ENCODE data around the gene DGCR2.
"Not testable (repeated sequence)": the region's sequence is repeated elsewhere in the genome, so short reads cannot be mapped to it uniquely, and the experiment has no call there.

DGCR2 gene

DNA sequence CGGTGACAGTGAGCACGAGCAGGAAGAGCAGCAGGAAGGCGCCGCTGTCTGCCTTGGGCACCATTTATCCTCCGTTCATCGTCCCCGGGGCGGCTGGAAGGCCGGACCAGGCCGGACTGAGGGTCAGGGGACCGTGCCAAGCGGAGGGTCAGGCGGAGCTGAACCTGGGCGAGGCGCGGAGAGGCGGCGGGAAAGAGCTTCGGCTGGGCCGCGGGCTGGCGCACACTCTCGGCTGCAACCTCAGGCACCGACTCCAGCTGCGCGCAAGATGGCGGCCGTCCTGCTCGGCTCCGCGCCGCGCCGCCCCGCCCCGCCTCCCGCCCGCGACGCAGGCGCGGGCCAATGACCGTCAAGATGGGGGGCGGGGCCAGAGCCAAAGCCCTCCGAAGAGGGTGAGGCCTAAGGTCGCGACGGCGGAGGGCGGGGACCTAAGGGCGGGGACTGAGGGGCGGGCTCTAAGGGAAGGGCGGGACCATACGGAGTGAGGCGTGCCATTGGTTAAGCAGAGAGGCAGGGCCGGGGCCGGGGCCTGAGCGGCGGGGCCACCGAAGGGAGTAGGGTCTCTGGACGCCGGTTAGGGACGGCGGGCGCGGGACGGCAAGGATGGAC, at the start of gene DGCR2:
Gene DGCR2, minus strand, starts transcription at position 270 of the 609 bp plus-strand sequence. Its CDS starts 206 bp downstream, at position 64.
- DNase-seq = peak; percentile 90 to 94 (median 91)

DNA sequence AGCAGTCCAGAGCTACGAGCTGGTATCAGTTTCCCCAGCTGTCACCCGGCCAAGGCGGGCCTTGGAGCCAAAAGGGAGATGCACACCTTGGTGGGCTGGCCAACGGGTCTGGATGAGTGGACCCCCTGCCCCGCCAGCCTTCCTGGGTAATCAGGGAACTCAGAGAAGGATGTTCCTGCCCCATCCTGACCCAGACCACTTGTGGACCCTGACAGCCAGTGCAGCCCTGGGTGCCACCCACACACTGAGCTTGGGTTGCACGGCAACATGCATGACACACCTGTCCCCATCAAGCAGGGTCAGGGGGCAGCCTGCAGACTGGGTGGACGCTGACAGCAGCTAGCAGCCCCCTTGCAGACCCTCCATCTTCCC, 47.7 kb upstream of the DGCR2 start:
- no peak for DNase-seq

DNA sequence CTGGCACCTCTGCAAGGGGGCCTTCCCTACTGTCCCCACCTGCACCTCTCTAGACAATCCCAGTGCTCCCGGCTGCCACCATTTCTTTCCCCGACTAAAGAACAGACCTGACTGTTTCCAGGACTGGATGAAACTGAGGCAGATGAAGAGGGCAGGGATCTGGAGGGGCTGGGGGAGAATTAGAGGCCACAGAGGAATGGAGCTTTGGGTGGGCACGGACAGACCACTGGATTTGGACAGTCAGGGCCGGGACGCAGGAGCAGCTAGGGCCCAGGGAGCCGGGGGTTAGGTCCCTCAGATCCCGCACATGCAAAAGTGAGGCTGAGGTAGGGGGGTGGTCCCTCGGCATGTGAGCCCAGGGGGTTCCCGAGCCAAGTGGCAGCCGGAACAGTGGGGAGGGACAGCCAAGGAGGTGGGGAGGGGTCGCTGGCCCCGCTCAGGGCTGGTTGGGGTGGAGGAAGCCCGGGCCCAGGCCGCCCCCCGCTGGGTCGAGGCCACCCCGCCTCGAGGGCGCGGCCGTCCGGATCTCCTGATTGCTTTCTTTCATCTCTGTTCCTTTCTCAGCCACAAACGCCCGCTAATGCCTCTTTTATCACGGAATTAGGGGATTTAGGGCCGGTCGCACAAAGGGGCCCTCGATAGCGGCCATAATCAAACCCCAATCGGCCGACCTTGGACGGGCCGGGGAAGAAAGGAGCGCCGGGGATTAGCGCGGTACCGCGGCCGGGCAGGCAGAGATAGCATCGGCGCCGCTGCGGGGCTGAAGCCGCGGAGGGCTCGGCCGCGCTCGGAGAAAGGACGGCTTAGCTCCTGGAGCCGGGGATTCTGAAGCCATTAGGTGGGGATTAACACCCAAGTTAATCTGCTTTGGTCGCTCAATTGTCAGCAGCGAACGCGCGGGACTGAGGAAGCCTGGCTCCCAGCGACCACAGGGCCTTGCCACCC, 47.1 kb upstream of the DGCR2 start:
- no peak for DNase-seq

DNA sequence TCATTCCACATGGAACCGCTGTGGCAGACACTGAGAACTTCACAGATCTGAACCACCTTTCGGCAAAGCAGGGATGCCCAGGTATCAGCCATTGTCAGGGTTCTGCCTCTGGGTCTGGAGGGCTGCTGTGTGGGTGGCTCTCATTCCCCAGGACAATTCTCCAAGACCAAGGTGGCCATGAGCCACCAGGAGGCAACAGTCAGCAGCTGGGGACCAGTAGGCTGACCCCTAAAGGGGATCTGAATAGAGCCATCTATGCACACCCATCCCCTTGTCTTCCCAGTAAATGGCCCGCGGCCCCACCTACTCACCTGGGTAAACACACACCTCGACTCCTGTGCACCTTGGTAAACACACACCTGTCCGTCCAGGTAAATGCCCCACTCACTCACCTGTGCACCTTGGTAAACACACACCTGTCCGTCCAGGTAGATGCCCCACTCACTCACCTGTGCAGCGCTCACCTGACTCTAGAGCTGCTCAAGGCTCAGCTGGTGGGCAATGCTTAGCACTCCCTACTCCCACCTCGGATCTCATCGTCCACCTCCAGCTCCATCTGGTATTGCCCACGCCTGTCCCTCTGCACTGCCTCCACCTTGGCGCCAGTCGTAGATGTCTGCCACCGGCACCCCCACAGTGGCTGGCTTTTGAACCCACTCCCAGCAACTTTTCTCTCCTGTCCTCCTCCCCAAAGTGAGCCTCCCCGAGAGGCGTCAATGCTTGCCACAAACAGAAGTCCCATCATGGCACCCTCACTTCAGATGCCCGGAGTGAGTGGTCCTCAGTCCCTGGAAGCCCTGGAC, 46.1 kb upstream of the DGCR2 start:
- peak in 2 of 3 experiments; percentile 18 to 58 for DNase-seq

- DNase-seq = no peak
Measured at GRCh38 chr22:19167106-19167869, 45.1 kb upstream of the DGCR2 start.

GRCh38 chr22:19166421-19166820, 44.2 kb upstream of the DGCR2 start:
- DNase-seq = no peak

- no peak for DNase-seq
Measured at GRCh38 chr22:19164425-19164824, 42.2 kb upstream of the DGCR2 start.

DNA sequence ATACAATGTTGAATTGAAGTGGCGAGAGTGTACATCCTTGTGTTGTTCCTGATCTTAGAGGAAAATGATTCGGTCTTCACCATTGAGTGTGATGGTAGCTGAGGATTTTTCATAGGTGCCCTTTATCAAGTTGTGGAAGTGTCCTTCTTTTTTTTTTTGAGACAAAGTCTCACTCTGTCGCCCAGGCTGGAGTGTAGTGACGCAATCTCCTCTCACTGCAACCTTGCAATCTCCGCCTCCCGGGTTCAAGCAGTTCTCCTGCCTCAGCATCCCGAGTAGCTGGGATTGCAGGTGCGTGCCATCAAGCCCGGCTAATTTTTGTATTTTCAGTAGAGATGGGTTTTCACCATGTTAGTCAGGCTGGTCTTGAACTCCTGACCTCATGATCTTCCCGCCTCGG, 36.4 kb upstream of the DGCR2 start:
- not testable (repeated sequence) for DNase-seq

GRCh38 chr22:19156109-19156508, 33.9 kb upstream of the DGCR2 start:
- not testable (repeated sequence) for DNase-seq

- no peak for DNase-seq
Measured at GRCh38 chr22:19152942-19153883, 31.0 kb upstream of the DGCR2 start.

GRCh38 chr22:19151329-19152191, 29.3 kb upstream of the DGCR2 start:
- no peak for DNase-seq

- DNase-seq = no peak
Measured at GRCh38 chr22:19150482-19151328, 28.5 kb upstream of the DGCR2 start.

DNA sequence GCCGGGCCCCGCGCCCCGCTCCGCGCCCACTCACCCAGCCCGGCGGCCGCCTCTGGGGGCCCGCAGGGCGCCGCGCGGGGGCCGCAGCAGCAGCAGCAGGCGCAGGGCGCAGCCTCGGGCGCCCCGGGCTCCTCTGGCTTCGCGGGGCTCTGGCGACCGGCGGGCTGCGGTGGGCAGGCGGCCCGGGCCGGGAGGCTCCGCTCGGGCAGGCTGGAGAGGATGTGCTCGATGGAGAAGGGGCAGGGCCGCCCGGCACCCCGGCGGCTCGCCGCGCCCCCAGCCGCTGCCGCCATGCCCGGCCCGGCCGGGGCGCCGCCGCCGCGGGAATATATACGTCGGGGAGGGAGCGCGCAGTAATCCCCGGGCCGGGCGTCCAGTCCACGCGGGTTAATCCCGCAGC, 27.8 kb upstream of the DGCR2 start, which contains the start of gene GSC2:
Gene GSC2, minus strand, starts transcription at position 302 of the 400 bp plus-strand sequence. Its CDS starts 9 bp downstream, at position 293.
- DNase-seq = no peak

- peak in 2 of 3 experiments; percentile 23 to 26 for DNase-seq
Measured at GRCh38 chr22:19149047-19149883, 27.1 kb upstream of the DGCR2 start.

GRCh38 chr22:19148417-19149046, 26.3 kb upstream of the DGCR2 start:
- DNase-seq = no peak

DNA sequence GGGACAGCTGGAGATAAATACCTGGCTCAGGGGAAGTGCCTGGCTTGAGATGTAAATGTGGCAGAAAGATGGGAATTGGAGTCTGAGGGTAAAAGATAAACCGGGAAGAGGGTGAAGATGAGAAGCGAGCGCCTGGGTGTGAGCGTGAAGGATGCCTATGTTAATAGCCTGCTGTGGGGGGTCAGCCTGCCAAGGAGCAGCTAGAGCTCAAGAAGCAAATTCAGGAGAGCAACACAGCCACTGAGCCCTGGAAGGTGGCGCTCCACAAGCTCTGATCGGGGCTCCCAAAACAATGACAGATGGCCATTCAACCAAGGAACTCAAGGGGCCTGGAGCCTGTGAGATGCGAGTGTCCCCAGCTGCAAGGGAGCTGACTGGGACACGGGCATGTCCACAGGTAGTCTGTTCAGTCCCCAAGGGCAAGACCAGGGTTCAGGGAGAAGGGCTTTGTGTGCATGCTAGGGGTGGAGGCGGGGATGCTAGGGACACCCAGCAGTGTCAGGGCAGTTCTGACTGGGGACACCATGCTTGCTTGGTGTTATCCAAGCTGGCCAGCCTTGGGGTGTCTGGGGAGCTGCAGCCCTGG, 25.1 kb upstream of the DGCR2 start:
- no peak for DNase-seq
